RPMI8226 (cell line): ENCODE results near the gene FRS2.

ENCODE experiments used
- DNase-seq: peaks from one replicate; pipeline ENCODE4 v3.0.0-alpha.2; 2015

The FRS2 gene

DNA sequence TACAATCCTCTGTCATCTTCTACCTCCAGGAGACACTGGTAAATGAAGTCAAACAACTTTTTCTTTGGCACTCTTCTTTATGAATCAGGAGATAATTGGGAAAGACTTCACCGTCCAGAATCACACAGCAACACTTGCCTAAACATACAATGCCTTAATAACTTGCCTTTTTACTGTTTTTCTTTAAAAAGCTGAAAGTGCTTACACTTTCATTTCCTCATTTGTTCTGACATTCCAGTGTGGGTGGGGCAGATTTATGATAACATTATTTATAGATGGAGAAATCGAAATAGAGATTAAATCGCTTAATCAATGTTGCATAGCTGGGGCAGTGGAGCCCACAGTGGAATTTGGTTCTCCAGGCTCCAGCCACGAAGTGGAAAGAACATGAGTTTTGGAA is 2.8 kb upstream of the FRS2 start:
- no peak for DNase-seq

DNA sequence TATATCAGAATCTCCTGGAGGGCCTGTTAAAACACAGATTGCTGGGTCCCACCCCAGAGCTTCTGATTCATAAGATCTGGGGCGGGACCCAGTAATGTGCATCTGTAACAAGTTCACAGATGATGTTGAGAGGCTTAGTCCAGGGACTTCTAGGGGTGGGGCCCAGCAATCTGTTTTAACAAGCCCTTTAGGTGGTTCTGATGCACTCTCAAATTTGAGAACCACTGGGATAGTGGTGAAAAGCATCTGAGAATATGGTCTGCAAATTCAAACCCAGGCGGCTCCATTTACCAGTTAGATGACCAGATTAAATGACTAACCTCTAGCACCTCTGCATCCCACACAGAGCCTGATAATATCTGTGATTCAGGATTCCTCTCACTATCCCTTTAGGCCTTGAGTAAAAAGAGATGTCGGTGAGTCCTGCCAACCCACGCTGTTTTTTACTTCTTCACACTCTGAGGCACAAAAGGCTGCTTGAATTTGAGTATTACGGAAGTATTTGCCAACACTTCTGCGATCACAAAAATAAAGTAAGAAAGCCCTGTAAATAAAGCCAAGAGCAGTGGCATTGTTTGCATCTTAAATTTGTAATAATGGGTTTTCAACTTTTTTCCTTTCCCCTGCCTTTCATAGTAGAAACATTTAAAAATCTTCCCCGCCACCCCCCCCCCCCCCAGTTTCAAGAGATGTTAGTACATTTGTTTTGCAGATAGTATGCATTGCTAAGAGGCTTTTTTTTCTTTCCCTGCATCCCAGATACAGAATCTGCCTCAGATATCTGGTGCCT is 1.8 kb upstream of the FRS2 start:
- no peak for DNase-seq

DNA sequence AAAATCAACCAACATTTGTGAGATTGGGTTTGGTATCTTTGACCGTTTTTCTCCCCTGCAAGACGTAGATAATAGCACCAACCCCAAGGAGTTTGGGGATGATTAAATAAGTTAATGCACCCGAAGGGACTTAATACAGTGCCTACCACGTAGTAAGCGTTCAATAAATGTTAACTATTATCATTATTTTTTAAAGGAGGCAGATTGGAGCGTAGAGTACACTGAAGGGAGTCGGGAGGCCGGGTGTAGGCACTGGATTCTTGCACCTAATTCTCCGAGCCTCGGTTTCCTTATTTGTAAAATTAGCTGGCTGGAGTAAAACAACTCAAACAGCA is 367 bp upstream of the FRS2 start:
- no peak for DNase-seq

DNA sequence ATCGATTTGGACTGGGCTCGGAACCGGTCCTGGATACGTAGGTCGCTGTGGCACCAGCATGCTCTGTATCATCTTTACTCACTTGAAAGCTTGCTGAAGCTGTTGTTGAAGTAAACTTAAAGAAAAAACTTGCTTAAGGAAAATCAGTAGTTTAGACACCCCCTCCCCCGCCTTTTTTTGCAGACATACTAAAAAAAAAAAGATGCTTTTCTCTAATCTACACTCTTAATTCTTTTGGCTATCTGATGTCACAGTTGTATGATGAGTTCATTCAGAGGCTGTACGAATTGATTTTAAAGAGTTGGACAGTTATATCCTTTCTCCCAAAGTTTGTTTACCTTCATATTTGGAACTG is 865 bp downstream of the FRS2 start:
- no peak for DNase-seq

DNA sequence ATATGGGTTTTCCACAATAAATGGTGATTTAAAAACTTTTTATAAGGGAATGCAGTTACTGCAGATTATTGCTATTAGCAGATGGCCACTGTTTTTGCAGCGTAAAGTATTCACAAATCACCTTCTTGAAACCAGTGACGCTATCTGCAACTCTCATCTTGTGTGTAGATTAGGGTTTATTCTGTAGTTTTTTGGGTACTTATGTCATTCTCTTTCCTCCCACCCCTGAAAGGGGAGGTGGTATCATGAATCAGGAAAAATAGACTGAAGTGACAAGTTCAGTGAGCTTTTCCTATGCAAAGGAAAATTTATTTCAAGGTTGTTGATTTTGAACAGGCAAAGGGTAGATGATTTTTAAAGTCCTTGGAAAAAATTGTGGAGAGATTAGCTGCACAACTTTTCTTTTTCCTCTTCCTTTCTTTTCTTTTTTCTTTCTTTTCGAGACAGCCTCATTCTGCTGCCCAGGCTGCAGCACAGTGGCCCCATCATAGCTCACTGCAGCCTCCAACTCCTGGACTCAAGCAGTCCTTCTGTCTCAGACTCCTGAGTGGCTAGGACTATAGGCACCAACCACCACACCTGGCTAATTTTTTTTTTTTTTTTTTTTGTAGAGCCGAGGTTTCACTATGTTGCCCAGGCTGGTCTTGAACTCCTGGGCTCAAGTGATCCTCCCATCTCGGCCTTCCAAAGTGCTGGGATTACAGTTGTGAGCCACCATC is 1.6 kb downstream of the FRS2 start:
- no peak for DNase-seq

DNA sequence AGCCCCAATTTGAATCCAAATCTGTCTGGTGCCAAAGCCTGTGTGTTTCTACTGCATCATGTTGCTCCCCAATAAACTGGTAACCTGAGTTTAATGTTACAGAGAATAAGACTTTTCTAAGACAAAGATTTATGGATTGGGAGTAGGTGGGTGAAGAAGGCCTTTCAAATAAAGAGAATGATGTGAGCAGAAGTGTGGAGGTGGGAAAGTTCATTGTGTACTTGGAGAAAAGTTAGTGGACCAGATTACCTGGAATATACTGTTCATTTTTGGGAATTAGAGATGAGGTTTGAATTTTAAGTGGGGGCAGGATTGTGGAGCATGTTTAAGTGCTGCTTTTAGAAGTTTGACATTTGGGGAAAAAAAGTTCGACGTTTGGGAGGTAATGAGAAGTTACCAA is 3.1 kb downstream of the FRS2 start:
- no peak for DNase-seq

DNA sequence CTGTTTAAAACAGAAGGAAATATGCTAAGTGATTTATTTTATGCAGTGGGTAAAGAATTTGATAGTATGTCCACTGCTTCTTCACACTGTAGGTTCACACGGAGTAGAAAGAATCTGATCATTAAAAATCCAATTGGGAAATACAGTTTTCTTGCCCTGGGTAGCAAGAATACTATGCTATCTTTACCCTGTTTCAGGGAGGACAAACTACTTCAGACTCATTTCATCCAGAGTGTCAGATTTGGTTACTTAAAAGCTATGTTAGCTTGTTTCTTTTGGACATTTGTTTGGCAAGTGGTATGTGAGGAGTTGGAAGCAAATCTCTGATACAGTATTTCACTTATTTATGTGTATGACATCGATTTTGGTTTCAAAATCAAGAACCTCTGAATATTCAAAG is 4.3 kb downstream of the FRS2 start:
- DNase-seq, result no peak

DNA sequence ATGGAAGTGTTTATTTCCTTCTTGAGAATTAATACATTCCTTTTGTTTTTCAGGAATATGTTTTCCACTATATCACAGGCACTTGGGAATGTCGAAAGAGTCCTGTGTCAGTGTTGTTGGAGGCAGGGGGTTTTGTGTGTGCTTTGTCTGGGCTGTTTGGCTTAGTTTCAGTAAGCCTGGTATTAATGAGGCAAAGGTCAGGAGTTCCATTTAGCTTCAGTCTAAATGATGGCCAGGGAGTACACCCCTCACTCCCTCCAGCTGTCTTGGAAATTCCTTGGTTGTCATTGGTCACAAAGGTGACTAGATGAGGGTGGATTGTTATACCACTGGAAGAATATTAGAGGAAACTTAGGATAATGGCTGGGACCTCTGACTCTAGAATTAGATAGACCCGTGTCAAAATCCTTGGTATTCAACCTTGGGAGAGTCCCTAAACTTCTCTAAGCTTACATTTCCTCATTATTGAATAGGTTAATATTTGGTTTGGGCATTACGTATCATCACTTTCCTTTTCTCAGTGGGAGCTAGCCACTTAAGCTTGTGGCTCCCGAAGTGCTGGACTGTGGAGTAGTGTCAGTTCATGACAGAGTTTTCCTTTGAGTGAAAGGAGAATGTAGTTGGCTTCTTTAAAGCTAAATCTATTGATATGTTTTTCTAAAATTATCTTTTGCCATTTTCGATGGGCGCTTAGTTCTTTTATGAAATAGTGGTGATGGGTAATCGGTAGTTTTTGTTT is 5.2 kb downstream of the FRS2 start:
- no peak for DNase-seq

DNA sequence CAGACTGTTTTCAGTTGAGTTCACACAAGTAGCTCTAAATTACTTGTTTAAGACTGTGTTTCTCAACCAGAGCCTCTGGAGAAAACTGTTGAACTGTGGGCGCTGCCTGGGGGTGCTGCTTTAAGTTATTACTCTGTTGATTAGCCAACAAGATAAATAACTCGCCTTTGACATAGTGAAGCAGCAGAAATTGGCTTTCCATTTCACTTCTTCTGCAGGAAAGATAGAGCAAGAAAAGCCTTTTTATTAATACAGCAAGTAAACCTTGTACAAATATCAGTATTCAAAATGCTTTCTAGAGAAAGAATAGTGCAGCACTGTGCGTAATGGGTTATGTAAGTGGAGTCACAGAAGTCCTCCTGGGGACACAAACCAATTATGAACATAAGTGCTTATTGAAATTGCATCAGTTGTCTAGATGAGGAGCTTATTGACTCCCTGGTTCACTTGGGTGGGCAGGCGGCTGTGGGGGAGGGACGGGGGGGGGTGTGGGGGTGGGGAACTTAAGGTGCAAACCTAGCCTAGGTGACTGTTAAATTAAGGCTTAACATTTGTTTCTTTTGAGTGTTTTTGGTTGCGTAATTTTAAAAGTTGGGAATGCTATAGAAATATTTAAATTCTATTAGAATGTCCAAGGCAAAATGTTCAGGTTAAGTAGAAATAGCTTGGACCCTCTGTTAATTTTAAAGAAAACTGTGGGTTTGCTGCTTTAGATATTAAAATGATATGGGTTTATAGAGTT is 6.3 kb downstream of the FRS2 start:
- DNase-seq, result no peak

DNA sequence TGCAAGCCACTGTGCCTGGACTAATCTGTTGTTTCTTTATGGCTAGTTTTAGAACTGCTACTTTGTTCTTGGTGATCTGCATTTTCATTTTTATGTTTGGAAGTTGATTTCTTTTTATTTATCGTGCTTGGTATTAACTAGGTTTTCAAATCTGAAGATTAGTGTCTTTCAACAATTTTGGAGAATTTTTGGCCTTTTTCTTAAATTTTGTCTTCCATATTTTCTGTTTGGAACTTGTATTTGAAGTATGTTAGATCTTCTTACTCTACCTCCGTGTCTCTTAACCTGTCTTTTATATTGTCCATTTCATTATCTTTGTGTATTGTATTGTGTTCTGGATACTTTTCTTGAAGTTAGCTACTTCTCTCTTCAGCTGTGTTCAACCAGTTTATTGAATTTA is 9.5 kb downstream of the FRS2 start:
- no peak for DNase-seq

DNA sequence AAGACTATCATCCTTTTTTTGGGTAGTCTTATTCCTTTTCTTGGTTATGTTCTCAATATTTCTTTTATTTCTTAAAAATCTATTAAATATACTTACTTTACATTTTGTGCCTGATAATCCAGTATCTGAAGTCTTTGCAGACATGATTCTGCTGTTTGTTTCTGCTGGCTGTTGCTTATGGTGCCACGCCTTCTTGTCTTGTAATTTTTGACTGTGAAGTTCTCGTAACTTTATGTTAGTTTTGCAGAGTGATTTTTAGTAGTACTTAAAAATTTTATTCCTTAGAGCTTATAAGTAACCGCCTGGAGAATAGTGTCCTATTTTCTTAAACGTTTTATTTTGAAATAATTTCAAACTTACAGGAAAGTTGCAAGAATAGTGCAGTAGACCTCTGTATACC is 10.5 kb downstream of the FRS2 start:
- DNase-seq, result no peak

DNA sequence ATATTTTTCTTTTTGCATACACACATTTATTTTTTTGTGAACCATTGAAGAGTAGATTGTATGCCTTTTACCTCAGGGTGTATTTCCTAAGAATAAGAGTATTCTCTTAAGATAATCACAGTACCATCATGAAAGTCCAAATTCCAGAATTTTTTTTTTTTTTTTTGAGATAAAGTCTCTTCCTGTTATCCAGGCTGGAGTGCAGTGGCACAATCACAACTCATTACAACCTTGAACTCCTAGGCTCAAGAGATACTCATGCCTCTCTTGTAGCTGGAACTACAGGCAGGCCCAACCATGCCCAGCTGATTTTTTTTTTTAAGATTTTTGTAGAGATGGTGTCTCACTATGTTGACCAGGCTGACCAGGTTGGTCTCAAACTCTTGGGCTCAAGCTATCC is 10.9 kb downstream of the FRS2 start:
- no peak for DNase-seq

DNA sequence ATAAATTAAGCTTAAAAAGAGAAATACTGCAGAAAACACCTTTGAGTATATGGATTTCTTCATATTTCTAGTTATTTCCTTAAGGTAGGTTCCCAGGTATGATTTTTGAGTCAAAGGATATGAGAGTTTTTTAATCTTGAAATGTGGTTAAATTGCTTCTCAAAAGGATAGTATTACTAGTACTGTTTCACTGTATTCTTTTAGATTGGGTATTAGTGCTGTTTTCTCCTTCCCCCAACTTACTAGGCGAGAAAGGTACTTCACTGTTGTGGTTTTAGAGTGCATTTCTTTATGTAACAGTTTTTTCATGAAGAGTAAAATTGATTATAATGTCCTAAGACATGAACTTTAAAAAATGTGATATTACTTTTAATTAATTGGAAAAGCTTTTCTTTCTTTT is 13.5 kb downstream of the FRS2 start:
- no peak for DNase-seq

DNA sequence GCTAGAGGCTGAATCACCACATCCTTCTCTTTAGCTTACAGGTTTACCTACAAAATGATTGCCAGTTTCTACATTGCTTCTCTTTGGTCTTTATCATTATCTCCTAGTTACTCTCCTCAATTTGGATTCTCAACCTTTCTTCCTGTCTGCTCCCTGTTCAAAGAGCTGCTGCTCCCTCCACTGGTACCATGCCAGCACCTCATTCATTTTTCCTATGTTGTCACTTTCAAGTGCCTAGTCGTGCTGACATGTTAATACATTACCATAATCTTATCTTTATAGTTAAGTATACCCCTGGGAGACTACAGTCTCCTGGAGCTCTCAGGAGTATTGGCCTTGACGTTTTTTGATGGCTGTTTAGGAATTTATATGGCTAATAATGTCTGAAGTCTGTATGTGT is 14.2 kb downstream of the FRS2 start:
- no peak for DNase-seq

DNA sequence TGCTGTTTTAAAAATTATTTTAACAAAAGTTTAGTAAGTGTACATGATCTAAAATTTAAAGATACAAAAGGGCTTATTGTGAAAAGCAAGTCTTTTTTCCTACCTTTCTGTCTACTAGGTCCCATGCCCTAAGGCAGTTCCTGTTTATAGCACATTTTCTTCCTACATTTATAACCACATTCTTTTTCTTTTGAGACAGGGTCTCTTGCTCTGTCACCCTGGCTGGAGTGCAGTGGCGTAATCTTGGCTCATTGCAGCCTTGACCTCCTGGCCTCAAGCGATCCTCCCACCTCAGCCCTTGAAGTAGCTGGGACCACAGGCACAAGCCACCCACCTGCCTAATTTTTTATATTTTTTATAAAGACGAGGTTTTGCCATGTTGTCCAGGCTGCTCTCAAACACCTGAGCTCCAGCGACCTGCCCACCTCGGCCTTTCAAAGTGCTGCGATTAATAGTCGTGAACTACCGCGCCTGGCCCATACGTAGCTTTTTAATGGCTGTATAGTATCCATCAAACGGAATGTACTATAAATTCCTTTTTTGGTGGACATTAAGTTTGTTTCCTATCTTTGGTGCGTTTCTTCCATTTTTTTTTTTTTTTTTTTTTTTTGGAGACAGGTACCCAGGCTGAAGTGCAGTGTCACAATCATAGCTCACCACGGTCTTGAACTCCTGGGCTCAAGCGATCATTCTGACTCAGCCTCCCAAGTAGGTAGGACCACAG is 20.9 kb downstream of the FRS2 start:
- no peak for DNase-seq

DNA sequence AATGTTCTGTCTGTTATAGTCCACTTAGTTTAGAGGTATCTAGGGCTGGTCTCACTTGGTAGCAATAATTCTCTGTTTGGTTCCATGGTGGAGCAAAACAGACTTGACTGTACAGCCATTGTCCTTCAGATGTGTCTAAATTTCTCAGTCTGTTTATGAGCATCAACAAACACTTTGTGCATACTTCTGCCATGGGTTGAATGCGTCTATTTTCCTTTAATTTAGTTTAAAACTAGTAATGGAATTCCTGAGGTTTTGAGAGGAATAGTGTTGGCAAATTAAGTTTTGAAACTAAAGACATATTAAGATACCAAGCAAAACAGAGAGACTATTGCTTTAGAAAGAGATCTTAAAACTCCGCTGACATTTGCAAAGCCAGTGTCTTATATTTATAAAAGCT is 22.6 kb downstream of the FRS2 start:
- DNase-seq, result no peak

DNA sequence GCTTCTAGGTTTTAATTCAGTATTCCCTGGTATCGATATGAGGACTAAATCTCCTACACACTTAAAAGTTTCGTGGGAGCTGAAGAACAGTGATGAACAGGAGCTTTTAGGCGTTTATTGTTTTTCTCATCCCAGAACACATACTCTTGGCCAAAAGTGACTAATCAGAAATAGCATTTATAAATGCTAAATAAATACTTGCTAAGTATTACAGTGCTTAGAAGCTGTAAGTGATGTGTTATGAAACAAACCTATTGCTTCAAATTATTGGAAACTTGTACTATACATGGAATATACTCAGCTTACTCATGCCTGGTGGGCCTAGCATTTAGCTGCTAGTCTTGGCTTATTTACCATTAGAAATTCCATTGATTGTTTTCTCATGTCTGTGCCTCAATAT is 24.9 kb downstream of the FRS2 start:
- no peak for DNase-seq

DNA sequence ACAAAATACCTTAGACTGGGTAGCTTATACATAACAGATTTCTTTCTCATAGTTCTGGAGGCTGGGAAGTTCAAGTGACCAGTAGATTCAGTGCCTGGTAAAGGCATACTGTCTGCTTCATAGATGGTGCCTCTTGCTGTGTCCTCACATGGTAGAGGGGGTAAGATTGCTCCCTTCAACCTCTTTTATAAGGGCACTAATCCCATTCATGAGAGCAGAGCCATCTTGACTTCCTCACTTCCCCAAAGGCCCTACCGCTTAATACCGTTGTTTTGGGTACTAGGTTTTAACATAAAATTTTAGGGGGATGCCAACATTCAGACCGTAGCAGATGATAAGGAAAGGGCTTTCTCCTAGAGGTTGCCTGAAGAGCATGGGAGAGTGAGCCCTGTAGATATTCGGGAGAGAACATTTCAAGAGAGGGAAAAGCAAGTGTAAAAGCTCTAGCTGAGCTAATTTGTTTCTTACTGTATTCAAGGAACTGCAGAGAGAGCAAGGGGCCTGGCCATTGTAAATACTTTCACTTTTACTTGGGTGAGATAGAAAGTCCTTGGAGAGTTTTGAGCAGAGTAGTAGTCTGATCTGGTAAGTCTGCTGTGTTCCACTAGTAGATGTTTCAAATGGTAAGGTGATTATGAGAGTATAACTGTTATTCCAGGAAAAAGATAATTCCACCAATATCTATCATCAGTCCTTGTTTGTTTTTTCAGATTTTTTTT is 27.3 kb downstream of the FRS2 start:
- peak; percentile 22 for DNase-seq

DNA sequence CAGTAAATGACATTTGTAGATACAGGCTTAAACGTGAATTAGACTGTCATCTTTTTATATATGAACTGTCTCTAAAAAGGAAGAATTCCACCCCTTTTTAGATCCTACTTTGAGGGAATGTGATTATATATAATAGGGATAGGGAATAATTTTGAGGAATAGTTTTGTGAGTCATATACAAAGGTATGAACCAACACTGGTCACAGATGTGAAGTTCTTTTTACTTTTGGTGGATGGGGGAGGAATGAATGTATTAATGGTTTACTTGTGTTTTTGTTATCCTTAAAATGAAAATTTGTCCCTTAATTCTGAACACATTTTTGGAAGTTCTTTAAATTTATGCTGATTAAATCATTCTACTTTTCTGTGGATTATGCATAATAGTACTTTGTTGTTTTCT is 30.4 kb downstream of the FRS2 start:
- no peak for DNase-seq

DNA sequence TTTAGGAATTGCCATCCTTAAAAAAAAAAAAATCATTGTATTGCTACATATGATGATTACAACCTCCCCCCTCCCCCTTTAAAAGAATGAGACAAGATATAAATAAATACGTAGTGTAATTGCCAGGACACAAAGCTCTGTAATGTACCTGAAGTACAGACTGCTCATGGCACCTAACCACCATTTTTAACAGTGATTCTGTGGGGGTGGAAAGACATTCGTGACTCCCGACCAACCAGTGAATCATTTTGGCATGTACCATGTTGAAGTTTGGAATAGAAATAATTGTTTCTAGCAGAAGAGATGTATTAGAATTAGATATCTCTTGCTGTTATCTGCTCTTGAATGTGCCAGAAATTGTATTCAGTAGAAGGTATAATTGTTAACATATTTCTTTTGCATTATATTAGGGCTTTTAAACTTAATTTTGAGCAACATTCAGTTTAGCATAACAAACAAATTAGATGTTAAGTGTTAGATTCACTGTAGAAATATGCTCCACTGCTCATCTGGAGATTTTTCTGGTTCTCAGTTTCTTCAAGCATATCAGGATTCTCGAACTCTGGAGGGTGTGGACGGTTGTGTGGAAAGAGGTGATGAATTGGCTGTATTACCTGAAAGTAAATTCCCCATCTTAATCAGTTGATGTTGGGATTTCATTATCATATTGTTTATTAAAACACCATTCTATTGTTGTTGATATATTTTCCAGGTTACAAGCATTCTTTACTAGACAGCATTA is 31.1 kb downstream of the FRS2 start:
- DNase-seq, result no peak

DNA sequence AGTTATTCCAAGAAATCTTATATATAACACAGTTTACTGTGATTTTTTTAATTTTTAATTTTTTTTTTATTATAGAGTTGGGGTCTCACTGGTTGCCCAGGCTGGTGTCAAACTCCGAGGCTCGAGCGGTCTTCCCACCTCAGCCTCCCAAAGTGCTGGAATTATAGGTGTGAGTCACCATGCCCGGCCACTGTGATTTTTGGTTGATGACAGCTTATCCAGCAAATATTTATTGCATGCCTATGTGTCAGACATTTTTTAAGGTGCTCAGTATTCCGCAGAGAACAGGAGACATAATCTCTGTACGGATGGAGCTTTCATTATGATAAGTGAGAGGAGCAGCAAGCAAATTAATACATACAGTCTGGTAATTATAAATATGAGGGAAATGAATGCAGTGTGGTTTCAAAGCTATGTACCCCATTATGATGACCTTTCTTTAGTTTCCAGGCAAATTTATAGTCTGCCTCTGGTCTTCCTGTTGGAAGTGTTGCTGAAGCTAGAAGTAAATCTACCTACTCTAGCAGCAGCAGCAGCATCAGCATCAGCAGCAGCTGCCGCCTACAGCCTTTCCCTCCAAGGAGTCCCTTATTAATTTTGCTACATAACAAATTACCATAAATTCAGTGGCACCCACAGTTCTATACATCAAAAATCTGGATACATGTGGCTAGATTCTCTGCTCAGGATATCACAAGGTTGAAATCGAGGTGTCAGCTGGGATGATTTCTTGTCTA is 32.3 kb downstream of the FRS2 start:
- no peak for DNase-seq
